ENCODE data around the gene NOTCH4.
"Not testable (repeated sequence)": the region's sequence is repeated elsewhere in the genome, so short reads cannot be mapped to it uniquely, and the experiment has no call there.

The NOTCH4 gene
- total RNA-seq, result 0.14 to 8.2 (median 1.5) reads per million in 17 experiments

DNA sequence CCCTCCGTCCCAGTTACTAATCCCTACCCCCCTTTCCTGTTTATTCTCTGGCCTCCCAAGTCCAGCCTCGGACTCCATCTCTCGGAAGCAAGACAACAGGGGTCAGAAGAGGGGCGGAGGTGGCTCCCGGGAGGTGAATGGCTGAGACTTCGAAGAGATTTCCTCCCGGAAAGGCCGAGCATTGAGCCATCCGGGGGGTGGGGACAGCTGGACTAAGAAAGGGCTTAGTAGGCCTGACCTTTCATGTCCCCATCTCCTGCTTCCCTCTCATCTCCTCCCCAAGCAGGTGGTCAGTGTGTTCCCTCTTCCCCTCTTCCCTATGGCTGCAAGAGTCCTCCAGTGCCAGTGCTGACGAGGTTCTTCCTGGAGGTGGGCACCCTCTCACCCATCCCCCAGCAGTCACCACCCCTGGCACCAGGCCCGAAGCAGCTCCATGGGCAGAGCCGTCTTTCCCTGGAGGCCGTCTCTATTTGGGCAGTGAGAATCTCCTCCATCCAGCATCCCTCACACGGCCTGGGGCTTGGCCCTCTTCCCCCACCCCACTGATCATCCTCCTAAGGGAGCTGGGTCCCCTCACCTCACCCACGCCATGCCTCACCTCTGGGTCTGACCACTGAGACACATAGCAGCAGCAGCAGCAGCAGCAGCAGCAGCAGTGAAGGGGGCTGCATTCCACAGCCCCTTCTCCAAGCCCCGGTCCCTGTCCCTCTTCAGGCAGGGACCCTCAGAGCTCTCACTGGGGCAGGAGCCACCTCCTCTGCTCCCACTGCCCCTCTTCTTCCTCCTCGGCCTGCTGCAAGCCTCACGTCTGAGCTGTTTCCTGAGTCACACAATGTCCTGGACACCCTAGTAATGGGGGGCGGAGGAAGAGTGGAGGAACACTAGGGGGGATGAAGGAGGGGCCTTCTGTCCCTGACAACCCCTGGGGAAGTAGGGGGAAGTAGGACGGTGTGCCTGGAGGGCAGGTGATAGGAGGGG is at the start of gene NOTCH4:
TSS of gene NOTCH4 (minus strand) at position 810 of the 978 bp plus-strand sequence. CDS start at position 671, 139 bp downstream.
- DNase-seq, result no peak

DNA sequence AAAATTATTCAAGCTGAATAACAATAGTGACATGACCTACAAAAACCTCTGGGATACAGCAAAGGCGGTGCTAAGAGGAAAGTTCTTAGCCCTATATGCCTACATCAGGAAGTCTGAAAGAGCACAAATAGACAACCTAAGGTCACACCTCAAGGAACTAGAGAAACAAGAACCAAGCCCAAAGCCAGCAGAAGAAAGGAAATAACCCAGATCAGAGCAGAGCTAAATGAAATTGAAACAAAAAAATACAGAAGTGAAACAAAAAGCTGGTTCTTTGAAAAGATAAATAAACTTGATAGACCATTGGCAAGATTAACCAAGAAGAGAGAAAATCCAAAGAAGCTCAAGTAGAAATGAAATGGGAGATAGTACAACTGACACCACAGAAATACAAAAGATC is 47.6 kb upstream of the NOTCH4 start:
- peak; percentile 11 to 59 (median 43) for DNase-seq

DNA sequence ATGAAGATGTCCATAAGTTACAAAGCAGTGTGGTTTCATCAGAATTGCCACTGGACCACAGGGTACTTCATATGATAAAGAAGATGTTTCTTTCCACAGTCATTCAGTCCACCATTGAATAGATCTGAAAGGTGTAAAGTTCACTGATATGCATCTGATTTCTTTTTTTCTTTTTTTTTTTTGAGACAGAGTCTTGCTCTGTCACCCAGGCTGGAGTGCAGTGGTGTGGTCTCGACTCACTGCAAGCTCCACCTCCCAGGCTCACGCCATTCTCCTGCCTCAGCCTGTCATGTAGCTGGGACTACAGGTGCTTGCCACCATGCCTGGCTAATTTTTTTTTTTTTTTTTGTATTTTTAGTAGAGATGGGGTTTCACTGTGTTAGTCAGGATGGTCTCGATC is 44.6 kb upstream of the NOTCH4 start:
- DNase-seq, result not testable (repeated sequence)

DNA sequence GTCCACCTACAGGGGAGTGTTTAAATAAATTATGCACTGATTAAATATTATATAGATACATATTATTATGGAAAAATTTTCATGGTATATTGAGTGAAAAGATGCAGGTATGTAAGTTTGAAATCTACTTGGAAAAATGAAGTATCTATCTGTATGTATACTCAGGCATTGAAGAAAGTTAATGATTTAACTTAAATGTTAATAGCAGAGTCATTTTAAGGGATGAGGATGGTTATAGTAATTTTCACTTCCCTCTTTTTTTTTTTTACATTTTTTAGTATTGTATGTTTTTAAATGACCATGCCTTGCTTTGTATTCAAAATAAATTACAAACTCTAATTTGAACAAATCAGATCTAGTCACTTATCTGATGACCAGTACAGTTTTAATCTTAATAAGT is 43.2 kb upstream of the NOTCH4 start:
- peak in 1 of 4 experiments; percentile 14 for DNase-seq

DNA sequence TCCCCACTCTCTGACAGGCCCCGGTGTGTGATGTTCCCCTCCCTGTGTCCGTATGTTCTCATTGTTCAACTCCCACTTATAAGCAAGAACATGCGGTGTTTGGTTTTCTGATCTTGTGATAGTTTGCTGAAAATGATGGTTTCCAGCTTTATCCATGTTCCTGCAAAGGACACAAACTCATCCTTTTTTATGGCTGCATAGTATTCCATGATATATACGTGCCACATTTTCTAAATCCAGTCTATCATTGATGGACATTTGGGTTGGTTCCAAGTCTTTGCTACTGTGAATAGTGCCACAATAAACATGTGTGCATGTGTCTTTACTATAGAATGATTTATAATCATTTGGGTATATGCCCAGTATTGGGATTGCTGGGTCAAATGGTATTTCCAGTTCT is 33.4 kb upstream of the NOTCH4 start:
- DNase-seq, result not testable (repeated sequence)

DNA sequence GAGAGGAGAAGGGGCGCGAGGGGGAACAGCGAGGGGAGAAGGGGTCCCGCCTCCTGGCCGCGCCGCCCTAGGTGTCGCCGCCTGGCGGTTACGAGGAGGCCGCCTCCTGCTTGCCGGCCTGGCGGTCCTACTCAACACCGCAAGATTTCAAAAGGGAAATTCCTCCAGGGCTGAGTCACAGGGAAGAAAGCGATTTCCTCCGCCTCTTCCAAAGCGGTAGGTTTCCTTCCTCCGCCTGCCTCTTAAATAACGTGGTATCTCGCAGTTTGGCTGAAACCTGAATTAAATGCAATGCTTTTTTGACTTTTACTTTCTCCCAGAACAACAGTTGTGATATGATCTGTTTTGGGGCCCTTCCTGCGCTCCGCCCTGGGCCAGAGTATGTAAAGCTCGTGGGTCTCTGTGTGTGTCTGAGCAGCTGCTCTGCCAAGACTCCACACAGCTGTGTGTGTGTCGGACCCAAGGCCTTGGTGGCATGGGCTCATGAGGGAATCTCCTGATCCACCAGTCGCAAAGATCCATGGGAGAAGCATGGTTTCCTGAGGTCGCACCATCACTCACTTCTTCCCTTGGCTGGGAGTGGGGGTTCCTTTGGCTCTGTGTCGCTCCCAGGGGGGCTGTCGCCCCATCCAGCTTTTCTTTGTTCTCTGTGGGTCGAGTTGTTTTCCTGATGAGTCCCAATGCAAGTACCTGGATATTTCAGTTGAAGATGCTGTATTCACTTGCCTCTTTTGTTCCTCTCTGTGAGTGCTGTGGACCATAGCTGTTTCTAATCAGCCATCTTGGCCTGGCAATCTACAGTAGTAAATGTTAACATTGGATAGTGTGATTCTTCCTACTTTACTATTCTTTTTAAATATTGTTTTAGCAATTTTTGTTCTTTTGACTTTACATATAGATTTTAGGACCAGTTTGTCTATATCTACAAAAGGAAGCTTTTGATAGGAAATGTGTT is 31.6 kb upstream of the NOTCH4 start:
- DNase-seq, result peak; percentile 78 to 91 (median 86)

DNA sequence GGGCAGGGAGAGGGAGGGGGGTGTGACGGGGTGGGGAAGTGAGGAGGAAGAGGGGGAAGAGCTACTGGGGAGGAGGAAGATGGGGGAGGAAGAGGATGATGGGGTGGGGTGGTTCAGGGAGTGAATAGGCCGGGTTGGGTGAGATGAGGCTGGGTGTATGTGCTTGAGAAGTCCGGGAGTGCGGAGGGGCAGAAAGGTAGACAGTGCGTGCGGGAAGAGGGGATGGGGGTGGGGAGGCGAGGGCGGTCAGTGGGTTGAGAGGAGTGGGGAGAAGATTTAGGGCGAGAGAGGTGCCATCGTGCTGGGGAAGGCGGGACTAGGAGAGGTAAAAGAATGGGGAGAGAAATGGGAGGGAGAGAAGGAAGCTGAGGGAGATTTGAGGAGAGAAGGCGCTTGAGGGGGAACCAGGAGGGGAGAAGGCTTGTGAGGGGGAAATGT is 30.9 kb upstream of the NOTCH4 start:
- DNase-seq, result no peak

DNA sequence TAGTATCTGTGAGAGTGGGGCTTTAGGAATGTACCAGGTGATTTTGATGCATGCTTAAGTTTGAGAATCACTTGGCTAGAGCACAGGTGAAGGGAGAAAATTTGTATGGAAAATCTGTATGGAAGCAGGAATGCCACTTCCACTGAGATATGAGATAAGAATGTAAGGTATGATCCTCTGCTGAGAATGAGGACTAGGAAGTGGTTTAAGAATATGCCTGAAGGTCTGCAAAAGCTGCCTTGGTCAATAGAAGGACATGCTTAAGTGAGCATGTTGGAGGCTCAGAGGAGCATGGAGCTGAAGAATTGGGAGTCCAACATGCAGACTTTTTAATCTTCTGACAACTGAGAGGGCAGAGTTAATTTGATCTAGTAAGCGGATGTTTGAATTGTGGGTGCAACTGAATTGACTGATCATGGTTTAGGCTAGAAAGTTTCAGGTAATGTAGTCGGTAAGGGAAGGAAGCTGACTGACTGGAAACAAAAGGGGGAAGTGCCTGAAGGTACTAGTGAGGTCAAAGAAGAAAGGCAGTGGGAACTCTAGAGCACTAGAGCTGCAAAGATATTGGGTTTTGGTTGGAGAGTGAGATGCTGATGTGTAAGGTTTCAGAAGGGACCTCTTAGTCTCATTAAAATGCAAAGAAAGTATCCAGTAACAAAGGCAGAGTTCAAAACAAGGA is 28.6 kb upstream of the NOTCH4 start:
- DNase-seq, result peak in 1 of 4 experiments; percentile 6

DNA sequence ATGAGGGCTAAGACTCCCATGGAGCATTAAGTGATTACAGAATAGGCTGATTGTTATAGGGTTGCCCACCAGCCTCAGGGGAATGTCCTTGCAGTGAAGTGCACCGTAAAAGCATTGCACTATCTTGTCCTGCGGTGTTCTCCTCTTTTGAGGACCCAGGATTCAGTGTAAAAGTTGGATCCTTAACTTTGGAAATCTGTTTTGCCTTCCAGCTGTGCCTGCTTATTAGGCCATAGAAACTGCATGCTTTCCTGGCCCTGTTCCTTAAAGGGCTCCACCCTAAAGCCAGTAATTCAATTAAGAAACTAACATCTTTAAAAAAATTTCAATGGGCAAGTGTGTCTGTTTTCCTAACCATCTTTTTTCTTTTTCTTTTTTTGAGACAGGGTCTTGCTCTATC is 25.4 kb upstream of the NOTCH4 start:
- DNase-seq, result no peak

DNA sequence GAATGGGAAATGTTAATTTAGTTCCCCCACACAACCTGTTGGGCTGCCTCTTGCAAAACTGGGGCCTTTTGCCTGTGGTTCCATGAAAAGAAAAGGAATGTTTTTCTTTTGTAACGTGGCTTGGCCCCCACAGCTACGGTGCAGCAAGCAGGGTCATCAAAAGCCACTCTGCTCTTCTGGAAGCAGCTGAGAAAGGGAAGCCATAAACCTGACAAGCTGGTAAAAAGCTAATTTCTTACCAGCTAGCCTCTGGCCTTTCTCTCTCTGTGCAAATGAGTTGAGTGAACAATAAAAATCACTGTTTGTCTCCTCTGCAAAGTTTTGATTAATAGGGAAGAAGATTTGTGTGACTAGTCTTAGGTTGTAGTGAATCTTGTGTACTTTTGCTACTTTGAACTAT is 23.5 kb upstream of the NOTCH4 start:
- DNase-seq, result no peak

DNA sequence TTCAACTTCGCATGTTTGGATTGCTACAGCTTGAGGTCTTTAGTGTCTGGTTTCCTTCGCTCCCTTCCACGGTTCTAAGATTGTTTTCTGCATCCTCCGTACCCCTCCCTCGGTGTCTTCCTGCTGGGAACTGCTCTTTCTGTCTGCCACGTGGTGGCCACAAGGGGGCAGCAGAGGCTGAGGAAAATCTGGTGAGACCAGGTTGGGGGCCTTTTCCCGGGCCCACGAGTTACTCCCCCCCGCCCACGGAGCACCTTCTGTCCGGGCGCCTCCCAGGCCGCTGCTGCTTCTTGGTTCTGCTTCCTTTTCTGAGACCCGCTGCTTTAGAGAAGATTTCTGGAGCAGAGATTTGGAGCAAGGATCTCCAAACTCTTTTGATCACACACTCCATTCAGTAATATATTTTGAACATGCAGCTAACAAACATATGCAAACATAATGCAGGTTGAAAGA is 21.1 kb upstream of the NOTCH4 start:
- peak; percentile 84 to 90 (median 86) for DNase-seq

DNA sequence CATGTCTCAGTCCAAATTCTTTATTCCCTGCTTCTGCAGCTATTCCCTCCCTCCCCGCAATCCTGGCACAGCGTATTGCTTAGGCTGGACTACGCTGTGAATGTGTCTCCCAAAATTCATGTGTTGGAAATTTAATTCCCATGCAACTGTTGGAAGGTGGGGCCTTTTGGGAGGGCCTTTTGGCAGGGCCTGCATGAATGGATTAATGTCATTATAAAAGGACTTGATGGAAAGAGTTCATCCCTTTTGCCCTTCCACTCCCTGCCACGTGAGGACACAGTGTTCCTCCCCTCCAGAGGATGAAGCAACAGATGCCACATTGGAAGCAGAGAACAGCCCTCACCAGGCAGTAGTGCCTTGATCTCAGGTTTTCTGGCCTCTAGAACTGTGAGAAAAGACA is 20.4 kb upstream of the NOTCH4 start:
- peak in 1 of 4 experiments; percentile 11 for DNase-seq

DNA sequence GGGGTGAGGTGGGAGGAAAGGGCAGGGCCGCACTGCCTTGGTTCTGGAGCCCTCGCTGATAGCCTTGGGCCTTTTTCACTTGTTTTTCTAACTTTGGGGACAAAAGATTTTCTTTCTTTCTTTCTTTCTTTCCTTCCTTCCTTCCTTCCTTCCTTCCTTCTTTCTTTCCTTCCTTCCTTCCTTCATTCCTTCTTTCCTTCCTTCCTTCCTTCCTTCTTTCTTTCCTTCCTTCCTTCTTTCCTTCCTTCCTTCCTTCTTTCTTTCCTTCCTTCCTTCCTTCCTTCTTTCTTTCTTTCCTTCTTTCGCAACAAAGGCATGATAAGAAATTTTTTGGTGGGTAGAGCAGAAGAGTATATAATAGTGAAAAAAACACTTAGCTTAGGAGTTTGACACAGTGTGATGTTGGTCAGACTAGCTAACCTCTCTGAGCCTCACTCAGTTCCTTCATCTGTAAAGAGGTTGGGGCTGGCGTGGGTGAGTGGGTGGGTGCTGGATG is 18.5 kb upstream of the NOTCH4 start:
- DNase-seq, result not testable (repeated sequence)

DNA sequence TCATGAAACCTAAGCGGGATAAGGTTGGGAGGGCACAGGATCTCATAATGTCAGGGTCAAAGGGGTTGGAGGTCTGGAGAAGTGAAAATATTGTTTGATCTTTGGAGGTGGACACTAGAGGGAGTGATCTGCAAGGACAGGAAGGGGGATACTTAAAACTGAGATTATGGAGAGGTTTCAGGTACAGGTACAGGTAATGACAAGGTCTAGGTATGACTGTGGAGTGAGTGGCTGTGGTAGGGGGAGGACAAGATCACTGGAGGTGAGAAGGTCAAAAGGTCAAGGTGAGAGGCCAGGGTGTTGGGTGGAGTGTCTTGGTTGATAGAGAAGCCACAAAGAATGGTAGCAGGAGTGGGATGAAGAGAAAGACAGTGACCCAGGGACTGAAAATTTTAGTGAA is 16.8 kb upstream of the NOTCH4 start:
- no peak for DNase-seq

DNA sequence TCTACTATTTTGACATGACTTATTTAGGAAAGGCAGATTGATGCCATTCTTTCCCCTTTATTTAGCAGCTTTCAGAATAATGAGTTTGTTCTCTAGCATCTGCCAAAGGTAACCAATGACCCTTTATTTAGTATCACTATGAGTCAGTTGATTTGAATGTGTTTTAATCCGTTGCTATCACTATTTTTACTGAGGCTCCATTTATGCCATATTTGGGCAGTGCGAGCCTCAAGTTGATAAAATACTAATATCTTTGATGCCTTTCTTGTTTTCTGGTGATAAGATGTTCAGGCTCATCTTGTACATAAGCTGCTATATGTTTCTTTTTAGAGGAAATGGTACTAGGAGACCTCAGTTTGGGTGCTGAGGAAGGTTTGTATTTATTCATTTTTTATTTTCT is 15.6 kb upstream of the NOTCH4 start:
- no peak for DNase-seq

DNA sequence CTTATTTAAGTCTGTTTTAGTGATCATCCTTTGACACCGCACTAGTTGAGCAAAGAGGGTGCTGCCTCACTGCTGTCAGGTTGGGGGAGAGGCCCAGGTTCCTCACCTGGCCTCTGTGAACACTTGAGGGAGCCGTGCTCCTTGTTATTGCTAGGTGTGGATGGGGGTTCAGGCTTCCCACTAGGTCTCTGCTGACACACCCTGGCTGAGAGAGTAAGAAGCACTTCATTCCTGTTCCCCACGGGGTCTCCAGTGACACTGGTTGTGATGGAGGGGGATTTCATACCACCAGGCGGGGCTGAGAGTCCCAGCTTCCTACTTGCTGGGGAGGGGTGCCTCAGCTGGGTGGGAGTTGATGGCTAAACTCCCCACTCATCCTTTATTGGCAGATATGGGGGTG is 11.1 kb upstream of the NOTCH4 start:
- DNase-seq, result no peak

DNA sequence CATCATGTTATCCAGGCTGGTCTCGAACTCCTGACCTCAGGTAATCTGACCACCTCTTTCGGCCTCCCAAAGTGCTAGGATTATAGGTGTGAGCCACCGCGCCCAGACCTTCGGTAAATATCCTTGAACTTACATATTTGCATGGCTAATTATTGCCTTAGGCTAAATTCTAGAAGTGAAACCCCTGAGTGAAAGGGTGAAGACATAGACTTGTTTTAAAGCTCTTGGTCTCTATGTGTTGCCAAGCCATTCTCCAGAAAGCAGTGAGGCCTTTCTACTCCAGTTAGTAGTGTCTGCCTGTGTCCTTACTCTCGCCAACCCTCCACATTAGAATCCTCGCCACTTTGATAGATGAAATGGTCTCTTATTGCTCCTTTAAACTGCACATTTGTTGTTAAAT is 2.6 kb upstream of the NOTCH4 start:
- no peak for DNase-seq

DNA sequence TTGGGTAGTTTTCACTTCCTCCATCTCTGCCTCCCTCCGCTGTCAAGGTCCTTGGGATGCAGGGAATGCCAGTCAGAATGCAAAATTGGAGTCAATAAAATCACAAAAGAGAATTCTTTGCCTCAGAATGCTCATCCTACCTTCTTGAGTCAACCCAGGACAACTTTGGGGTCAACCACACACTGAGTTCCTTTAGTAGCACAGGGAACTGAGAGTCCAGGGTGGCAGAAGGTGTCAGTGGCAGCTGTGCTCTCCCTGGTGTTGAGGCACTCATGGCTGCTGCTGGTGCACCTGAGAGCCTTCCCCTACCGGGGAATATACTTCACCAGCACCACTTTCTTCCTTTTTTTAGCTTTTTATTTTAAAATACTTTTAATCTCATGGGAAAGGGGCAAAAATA is 829 bp upstream of the NOTCH4 start:
- no peak for DNase-seq

DNA sequence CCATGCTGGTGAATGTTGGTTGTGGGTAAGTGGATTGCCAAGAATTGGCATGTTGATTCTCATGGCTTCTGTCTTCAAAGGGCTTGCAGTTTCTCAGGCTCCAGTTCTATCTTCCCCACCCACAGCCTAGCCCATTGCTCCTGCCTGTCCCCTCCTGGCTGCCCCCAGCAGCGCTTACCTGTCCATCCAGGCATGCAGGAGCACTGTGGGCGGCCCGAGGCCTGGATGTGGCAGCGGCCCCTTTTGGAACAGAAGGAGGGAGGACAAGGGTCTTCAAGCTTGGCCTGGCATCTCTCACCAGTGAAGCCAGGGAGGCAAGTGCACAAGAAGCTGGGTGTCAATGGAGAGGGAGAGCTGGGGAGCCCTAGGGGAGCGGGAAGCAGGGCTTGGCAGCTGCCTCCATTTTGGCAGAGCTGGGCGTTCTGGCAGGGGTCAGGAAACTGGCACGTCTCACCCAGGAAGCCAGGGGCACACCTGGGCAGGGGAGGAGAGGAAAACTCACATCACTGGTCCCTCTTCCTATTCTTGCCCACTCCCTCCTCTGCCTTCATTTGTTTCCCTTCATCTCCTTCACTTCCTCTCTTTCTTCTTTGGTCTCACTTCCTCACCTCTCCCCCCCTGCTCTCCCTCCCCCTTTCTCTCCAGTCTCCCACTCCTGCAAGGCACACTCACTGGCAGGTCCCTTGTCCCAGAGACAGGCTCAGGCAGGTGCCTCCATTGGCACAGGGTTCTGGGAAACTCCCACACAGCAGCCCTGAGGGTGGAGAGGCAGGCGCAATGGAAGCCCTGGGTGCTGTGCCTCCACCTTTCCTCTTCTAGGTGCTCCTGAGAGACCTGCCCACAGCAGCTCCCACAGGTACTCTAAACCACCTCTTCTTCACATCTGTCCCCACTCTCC is 1.3 kb downstream of the NOTCH4 start:
- no peak for DNase-seq

DNA sequence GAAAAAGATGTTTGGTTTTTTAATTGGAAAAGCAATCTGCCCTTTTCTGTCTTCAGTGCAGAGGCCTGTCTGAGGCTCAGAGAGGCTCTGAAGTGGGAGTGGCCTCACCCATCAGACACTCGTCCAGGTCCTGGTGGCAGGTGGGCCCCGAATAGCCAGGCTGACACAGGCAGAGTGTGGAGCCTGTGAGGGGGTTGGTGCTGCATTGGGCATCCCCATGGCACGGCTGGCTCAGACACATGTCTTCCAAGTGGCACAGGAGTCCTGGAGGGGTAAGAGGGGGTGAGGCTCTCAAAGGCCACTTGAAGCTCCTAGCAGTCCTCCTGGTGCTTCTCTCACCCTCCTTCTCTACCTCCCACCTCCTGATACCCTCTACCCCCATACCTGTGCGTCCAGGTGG is 3.8 kb downstream of the NOTCH4 start:
- DNase-seq, result no peak

DNA sequence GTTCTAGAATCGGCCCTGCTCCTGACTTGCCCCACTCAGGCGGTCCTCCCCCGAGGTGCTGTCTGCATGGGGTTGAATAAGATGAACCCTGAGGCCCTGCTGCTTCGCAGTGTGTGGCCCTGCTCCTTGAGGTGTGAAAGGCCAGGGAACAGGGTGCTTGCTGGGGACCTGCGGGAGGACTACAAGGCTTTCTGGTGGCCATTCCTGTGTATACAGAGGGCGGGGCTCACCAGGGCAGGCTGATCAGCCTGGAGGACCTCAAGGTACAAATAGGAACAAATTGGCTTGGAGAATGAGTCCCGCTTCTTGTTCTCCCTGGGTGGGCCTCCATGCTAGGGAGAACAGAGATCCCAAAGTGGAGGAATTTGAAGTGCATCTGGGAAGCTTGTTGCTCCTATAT is 5.7 kb downstream of the NOTCH4 start:
- no peak for DNase-seq
